HEK293 (cell line): ENCODE data around the gene RRP12.

ENCODE experiments used
- GLIS1 ChIP-seq: fragments of 450-650 bp; formaldehyde crosslinking; IDR thresholded peaks from 2 replicates; pipeline ENCODE4 v1.5.1; 2016; ENCODE audit warnings: missing biosample characterization, missing genetic modification characterization
- HOXD13 ChIP-seq: sonication (generic); formaldehyde crosslinking; IDR thresholded peaks from 2 replicates; pipeline ENCODE4 v1.8.0; 2022; ENCODE audit warnings: missing genetic modification reagents, borderline replicate concordance
- MZF1 ChIP-seq: fragments of 450-650 bp; formaldehyde crosslinking; IDR thresholded peaks from 2 replicates; pipeline ENCODE4 v1.5.1; 2017; ENCODE audit warnings: missing biosample characterization, missing genetic modification characterization, borderline replicate concordance
- OVOL3 ChIP-seq: fragments of 450-650 bp; formaldehyde crosslinking; IDR thresholded peaks from 2 replicates; pipeline ENCODE4 v1.5.1; 2016; ENCODE audit warnings: missing biosample characterization, missing genetic modification characterization
- PRDM1 ChIP-seq: fragments of 450-650 bp; formaldehyde crosslinking; IDR thresholded peaks from 2 replicates; pipeline ENCODE4; 2016; ENCODE audit warnings: missing biosample characterization, missing genetic modification characterization
- SCRT1 ChIP-seq: fragments of 450-650 bp; formaldehyde crosslinking; IDR thresholded peaks from 2 replicates; pipeline ENCODE4 v1.5.1; 2016; ENCODE audit warnings: missing biosample characterization, missing genetic modification characterization, borderline replicate concordance
- TCF7L2 ChIP-seq: IDR thresholded peaks from 2 replicates; pipeline ENCODE4 v1.6.1; 2011; ENCODE audit warnings: low read depth, mild to moderate bottlenecking, inconsistent platforms, low read length, moderate library complexity, borderline replicate concordance
- ZBTB8A ChIP-seq: fragments of 450-650 bp; formaldehyde crosslinking; IDR thresholded peaks from 2 replicates; pipeline ENCODE4 v1.5.1; 2016; ENCODE audit warnings: missing biosample characterization, missing genetic modification characterization
- ZFP37 ChIP-seq: fragments of 450-650 bp; formaldehyde crosslinking; IDR thresholded peaks from 2 replicates; pipeline ENCODE4 v1.5.1; 2016; ENCODE audit warnings: missing biosample characterization, missing genetic modification characterization
- ZNF10 ChIP-seq: fragments of 450-650 bp; formaldehyde crosslinking; IDR thresholded peaks from 2 replicates; pipeline ENCODE4 v1.5.1; 2017; ENCODE audit warnings: missing biosample characterization, missing genetic modification characterization
- ZNF121 ChIP-seq: fragments of 450-650 bp; formaldehyde crosslinking; IDR thresholded peaks from 2 replicates; pipeline ENCODE4 v1.5.1; 2016; ENCODE audit warnings: missing biosample characterization, missing genetic modification characterization
- ZNF140 ChIP-seq: fragments of 450-650 bp; formaldehyde crosslinking; IDR thresholded peaks from 2 replicates; pipeline ENCODE4 v1.5.1; 2016; ENCODE audit warnings: missing biosample characterization, missing genetic modification characterization
- ZNF16 ChIP-seq: fragments of 450-650 bp; formaldehyde crosslinking; IDR thresholded peaks from 2 replicates; pipeline ENCODE4 v1.5.1; 2016; ENCODE audit warnings: low read depth, missing biosample characterization, missing genetic modification characterization
- ZNF2 ChIP-seq: fragments of 450-650 bp; formaldehyde crosslinking; IDR thresholded peaks from 2 replicates; pipeline ENCODE4 v1.5.1; 2016; ENCODE audit warnings: missing biosample characterization, missing genetic modification characterization
- ZNF221 ChIP-seq: fragments of 450-650 bp; formaldehyde crosslinking; IDR thresholded peaks from 2 replicates; pipeline ENCODE4 v1.5.1; 2017; ENCODE audit warnings: missing biosample characterization, missing genetic modification characterization, borderline replicate concordance
- ZNF292 ChIP-seq: fragments of 450-650 bp; formaldehyde crosslinking; IDR thresholded peaks from 2 replicates; pipeline ENCODE4 v1.5.1; 2016; ENCODE audit warnings: low read depth, missing biosample characterization, missing genetic modification characterization, borderline replicate concordance
- ZNF341 ChIP-seq: fragments of 450-650 bp; formaldehyde crosslinking; IDR thresholded peaks from 2 replicates; pipeline ENCODE4; 2016; ENCODE audit warnings: low read depth, missing biosample characterization, missing genetic modification characterization
- ZNF350 ChIP-seq: fragments of 450-650 bp; formaldehyde crosslinking; IDR thresholded peaks from 2 replicates; pipeline ENCODE4 v1.5.0; 2017; ENCODE audit warnings: missing biosample characterization, mild to moderate bottlenecking, missing genetic modification characterization
- ZNF544 ChIP-seq: fragments of 450-650 bp; formaldehyde crosslinking; IDR thresholded peaks from 2 replicates; pipeline ENCODE4 v1.5.0; 2017; ENCODE audit warnings: missing biosample characterization, missing genetic modification characterization
- ZNF600 ChIP-seq: fragments of 450-650 bp; formaldehyde crosslinking; IDR thresholded peaks from 2 replicates; pipeline ENCODE4 v1.5.1; 2016; ENCODE audit warnings: missing biosample characterization, missing genetic modification characterization
- ZNF624 ChIP-seq: fragments of 450-650 bp; formaldehyde crosslinking; IDR thresholded peaks from 2 replicates; pipeline ENCODE4 v1.5.1; 2017; ENCODE audit warnings: missing biosample characterization, missing genetic modification characterization
- ZNF670 ChIP-seq: fragments of 450-650 bp; formaldehyde crosslinking; IDR thresholded peaks from 2 replicates; pipeline ENCODE4 v1.5.1; 2016; ENCODE audit warnings: missing biosample characterization, missing genetic modification characterization, low read depth
- ZNF830 ChIP-seq: fragments of 450-650 bp; IDR thresholded peaks from 2 replicates; pipeline ENCODE4 v1.5.0; 2018; ENCODE audit warnings: missing biosample characterization, missing genetic modification characterization, low read depth, mild to moderate bottlenecking, moderate library complexity
- TF ChIP-seq, protein P1 (sequence below): fragments of 450-650 bp; formaldehyde crosslinking; IDR thresholded peaks from 2 replicates; pipeline ENCODE4 v1.5.1; 2016; ENCODE audit warnings: missing biosample characterization, missing genetic modification characterization
- TF ChIP-seq, protein P2 (sequence below): fragments of 450-650 bp; formaldehyde crosslinking; IDR thresholded peaks from 2 replicates; pipeline ENCODE4 v1.5.1; 2016; ENCODE audit warnings: missing biosample characterization, missing genetic modification characterization
- TF ChIP-seq, protein P3 (sequence below): fragments of 450-650 bp; formaldehyde crosslinking; IDR thresholded peaks from 2 replicates; pipeline ENCODE4 v1.5.1; 2016; ENCODE audit warnings: missing biosample characterization, missing genetic modification characterization
- TF ChIP-seq, protein P4 (sequence below): fragments of 450-650 bp; formaldehyde crosslinking; IDR thresholded peaks from 2 replicates; pipeline ENCODE4 v1.5.1; 2016; ENCODE audit warnings: missing biosample characterization, missing genetic modification characterization, borderline replicate concordance
- TF ChIP-seq, protein P5 (sequence below): fragments of 450-650 bp; formaldehyde crosslinking; IDR thresholded peaks from 2 replicates; pipeline ENCODE4 v1.5.1; 2017; ENCODE audit warnings: missing biosample characterization, missing genetic modification characterization
- TF ChIP-seq, protein P6 (sequence below): fragments of 450-650 bp; formaldehyde crosslinking; IDR thresholded peaks from 2 replicates; pipeline ENCODE4 v1.5.1; 2016; ENCODE audit warnings: missing biosample characterization, missing genetic modification characterization

The RRP12 gene

DNA sequence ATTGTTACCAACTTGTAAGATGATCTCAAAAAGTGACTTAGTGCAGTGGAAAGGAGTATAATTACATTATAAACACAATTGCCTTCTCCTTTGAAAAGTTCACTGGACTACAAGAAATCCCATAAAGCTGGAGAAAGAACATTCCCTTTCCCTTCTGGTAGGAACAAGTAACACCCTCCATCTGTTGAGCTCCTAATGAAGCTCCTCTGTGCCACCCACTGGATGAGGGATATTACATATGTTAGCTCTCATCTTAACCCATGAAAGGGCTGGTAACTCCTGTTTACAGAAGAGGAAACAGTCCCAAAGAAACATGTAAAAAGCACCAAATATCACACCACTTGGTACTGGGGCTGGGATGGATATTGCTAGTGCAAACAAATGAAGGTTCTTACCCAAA is 32.9 kb upstream of the RRP12 start (continued):
- no peak for TF ChIP-seq TCF7L2
- TF ChIP-seq ZNF624 = no peak
- TF ChIP-seq OVOL3 (tag by site-specific recombination) = no peak
- no peak for TF ChIP-seq ZNF292
- TF ChIP-seq, protein P1, sequence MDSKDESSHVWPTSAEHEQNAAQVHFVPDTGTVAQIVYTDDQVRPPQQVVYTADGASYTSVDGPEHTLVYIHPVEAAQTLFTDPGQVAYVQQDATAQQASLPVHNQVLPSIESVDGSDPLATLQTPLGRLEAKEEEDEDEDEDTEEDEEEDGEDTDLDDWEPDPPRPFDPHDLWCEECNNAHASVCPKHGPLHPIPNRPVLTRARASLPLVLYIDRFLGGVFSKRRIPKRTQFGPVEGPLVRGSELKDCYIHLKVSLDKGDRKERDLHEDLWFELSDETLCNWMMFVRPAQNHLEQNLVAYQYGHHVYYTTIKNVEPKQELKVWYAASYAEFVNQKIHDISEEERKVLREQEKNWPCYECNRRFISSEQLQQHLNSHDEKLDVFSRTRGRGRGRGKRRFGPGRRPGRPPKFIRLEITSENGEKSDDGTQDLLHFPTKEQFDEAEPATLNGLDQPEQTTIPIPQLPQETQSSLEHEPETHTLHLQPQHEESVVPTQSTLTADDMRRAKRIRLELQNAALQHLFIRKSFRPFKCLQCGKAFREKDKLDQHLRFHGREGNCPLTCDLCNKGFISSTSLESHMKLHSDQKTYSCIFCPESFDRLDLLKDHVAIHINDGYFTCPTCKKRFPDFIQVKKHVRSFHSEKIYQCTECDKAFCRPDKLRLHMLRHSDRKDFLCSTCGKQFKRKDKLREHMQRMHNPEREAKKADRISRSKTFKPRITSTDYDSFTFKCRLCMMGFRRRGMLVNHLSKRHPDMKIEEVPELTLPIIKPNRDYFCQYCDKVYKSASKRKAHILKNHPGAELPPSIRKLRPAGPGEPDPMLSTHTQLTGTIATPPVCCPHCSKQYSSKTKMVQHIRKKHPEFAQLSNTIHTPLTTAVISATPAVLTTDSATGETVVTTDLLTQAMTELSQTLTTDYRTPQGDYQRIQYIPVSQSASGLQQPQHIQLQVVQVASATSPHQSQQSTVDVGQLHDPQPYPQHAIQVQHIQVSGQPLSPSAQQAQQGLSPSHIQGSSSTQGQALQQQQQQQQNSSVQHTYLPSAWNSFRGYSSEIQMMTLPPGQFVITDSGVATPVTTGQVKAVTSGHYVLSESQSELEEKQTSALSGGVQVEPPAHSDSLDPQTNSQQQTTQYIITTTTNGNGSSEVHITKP (tag by site-specific recombination) = no peak
- TF ChIP-seq ZNF16 (tag by site-specific recombination) = no peak
- TF ChIP-seq ZNF350 = no peak
- no peak for TF ChIP-seq ZNF140 (tag by site-specific recombination)
- no peak for TF ChIP-seq ZBTB8A (tag by site-specific recombination)
- TF ChIP-seq, protein P2, sequence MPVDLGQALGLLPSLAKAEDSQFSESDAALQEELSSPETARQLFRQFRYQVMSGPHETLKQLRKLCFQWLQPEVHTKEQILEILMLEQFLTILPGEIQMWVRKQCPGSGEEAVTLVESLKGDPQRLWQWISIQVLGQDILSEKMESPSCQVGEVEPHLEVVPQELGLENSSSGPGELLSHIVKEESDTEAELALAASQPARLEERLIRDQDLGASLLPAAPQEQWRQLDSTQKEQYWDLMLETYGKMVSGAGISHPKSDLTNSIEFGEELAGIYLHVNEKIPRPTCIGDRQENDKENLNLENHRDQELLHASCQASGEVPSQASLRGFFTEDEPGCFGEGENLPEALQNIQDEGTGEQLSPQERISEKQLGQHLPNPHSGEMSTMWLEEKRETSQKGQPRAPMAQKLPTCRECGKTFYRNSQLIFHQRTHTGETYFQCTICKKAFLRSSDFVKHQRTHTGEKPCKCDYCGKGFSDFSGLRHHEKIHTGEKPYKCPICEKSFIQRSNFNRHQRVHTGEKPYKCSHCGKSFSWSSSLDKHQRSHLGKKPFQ = no peak
- peak; percentile 92; the same call in 1 of the 2 replicates for TF ChIP-seq MZF1 (tag by site-specific recombination)
- TF ChIP-seq PRDM1 = peak; percentile 75
- no peak for TF ChIP-seq ZNF830 (tag by site-specific recombination)
- TF ChIP-seq ZNF10 (tag by site-specific recombination) = no peak
- no peak for TF ChIP-seq ZNF600 (tag by site-specific recombination)
- TF ChIP-seq, protein P3, sequence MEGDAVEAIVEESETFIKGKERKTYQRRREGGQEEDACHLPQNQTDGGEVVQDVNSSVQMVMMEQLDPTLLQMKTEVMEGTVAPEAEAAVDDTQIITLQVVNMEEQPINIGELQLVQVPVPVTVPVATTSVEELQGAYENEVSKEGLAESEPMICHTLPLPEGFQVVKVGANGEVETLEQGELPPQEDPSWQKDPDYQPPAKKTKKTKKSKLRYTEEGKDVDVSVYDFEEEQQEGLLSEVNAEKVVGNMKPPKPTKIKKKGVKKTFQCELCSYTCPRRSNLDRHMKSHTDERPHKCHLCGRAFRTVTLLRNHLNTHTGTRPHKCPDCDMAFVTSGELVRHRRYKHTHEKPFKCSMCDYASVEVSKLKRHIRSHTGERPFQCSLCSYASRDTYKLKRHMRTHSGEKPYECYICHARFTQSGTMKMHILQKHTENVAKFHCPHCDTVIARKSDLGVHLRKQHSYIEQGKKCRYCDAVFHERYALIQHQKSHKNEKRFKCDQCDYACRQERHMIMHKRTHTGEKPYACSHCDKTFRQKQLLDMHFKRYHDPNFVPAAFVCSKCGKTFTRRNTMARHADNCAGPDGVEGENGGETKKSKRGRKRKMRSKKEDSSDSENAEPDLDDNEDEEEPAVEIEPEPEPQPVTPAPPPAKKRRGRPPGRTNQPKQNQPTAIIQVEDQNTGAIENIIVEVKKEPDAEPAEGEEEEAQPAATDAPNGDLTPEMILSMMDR (tag by site-specific recombination) = no peak
- TF ChIP-seq HOXD13 (CRISPR knock-in tag) = no peak
- TF ChIP-seq ZNF221 = no peak
- TF ChIP-seq ZNF2 = no peak
- TF ChIP-seq ZNF341 = no peak
- peak; percentile 82; the same call in 1 of the 2 replicates for TF ChIP-seq SCRT1 (tag by site-specific recombination)
- TF ChIP-seq, protein P4, sequence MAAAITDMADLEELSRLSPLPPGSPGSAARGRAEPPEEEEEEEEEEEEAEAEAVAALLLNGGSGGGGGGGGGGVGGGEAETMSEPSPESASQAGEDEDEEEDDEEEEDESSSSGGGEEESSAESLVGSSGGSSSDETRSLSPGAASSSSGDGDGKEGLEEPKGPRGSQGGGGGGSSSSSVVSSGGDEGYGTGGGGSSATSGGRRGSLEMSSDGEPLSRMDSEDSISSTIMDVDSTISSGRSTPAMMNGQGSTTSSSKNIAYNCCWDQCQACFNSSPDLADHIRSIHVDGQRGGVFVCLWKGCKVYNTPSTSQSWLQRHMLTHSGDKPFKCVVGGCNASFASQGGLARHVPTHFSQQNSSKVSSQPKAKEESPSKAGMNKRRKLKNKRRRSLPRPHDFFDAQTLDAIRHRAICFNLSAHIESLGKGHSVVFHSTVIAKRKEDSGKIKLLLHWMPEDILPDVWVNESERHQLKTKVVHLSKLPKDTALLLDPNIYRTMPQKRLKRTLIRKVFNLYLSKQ (tag by site-specific recombination) = no peak
- TF ChIP-seq ZNF670 (tag by site-specific recombination) = no peak
- no peak for TF ChIP-seq GLIS1 (tag by site-specific recombination)
- TF ChIP-seq ZFP37 = 0 out of 2 replicates have a peak, but pooled peaks have one; percentile 9
- TF ChIP-seq ZNF121 = no peak
- TF ChIP-seq ZNF544 = no peak
- TF ChIP-seq, protein P5, sequence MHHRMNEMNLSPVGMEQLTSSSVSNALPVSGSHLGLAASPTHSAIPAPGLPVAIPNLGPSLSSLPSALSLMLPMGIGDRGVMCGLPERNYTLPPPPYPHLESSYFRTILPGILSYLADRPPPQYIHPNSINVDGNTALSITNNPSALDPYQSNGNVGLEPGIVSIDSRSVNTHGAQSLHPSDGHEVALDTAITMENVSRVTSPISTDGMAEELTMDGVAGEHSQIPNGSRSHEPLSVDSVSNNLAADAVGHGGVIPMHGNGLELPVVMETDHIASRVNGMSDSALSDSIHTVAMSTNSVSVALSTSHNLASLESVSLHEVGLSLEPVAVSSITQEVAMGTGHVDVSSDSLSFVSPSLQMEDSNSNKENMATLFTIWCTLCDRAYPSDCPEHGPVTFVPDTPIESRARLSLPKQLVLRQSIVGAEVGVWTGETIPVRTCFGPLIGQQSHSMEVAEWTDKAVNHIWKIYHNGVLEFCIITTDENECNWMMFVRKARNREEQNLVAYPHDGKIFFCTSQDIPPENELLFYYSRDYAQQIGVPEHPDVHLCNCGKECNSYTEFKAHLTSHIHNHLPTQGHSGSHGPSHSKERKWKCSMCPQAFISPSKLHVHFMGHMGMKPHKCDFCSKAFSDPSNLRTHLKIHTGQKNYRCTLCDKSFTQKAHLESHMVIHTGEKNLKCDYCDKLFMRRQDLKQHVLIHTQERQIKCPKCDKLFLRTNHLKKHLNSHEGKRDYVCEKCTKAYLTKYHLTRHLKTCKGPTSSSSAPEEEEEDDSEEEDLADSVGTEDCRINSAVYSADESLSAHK (tag by site-specific recombination) = no peak
- TF ChIP-seq, protein P6, sequence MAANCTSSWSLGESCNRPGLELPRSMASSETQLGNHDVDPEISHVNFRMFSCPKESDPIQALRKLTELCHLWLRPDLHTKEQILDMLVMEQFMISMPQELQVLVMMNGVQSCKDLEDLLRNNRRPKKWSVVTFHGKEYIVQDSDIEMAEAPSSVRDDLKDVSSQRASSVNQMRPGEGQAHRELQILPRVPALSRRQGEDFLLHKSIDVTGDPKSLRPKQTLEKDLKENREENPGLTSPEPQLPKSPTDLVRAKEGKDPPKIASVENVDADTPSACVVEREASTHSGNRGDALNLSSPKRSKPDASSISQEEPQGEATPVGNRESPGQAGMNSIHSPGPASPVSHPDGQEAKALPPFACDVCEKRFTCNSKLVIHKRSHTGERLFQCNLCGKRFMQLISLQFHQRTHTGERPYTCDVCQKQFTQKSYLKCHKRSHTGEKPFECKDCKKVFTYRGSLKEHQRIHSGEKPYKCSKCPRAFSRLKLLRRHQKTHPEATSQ (tag by site-specific recombination) = no peak
